HEK293T (cell line): ENCODE results near the gene RANGAP1.

Experiments used
- BHLHE40 ChIP-seq: fragments of 450-650 bp; IDR thresholded peaks from 2 replicates; pipeline ENCODE4 v1.6.1; 2016; ENCODE audit warnings: mild to moderate bottlenecking, moderate library complexity, borderline replicate concordance
- FOXK2 ChIP-seq: fragments of 450-650 bp; IDR thresholded peaks from 2 replicates; pipeline ENCODE4 v1.6.1; 2016; ENCODE audit warnings: mild to moderate bottlenecking
- HDGF ChIP-seq: fragments of 450-650 bp; IDR thresholded peaks from 2 replicates; pipeline ENCODE4 v1.6.1; 2017; ENCODE audit warnings: antibody characterized with exemption, borderline replicate concordance
- LEF1 ChIP-seq: fragments of 450-650 bp; IDR thresholded peaks from 2 replicates; pipeline ENCODE4 v1.6.1; 2017; ENCODE audit warnings: mild to moderate bottlenecking, borderline replicate concordance
- SP1 ChIP-seq: fragments of 450-650 bp; IDR thresholded peaks from 2 replicates; pipeline ENCODE4 v1.6.1; 2017

- no peak for TF ChIP-seq FOXK2
- no peak for TF ChIP-seq SP1
- no peak for TF ChIP-seq LEF1
- TF ChIP-seq HDGF, result no peak
- TF ChIP-seq BHLHE40, result no peak
These were observed 24.3 kb upstream of the RANGAP1 start for GRCh38 chr22:41310336-41310735.
